Loucy (cell line): ENCODE data around the gene KRT32.

Experiments
- EZH2phosphoT487 ChIP-seq: fragments of 200-600 bp; IDR thresholded peaks from 2 replicates; pipeline ENCODE4 v1.6.1; 2018; ENCODE audit warnings: antibody characterized with exemption, mild to moderate bottlenecking, moderate library complexity, borderline replicate concordance
- TF ChIP-seq, protein P1 (sequence below): fragments of 200-600 bp; sonication (generic); conservative IDR thresholded peaks from 2 replicates; pipeline ENCODE4 v1.5.1; 2014; ENCODE audit warnings: mild to moderate bottlenecking, antibody characterized with exemption, low read length

GRCh38 chr17:41419716-41420115 is 47.5 kb downstream of the KRT32 start:
- TF ChIP-seq, protein P1, sequence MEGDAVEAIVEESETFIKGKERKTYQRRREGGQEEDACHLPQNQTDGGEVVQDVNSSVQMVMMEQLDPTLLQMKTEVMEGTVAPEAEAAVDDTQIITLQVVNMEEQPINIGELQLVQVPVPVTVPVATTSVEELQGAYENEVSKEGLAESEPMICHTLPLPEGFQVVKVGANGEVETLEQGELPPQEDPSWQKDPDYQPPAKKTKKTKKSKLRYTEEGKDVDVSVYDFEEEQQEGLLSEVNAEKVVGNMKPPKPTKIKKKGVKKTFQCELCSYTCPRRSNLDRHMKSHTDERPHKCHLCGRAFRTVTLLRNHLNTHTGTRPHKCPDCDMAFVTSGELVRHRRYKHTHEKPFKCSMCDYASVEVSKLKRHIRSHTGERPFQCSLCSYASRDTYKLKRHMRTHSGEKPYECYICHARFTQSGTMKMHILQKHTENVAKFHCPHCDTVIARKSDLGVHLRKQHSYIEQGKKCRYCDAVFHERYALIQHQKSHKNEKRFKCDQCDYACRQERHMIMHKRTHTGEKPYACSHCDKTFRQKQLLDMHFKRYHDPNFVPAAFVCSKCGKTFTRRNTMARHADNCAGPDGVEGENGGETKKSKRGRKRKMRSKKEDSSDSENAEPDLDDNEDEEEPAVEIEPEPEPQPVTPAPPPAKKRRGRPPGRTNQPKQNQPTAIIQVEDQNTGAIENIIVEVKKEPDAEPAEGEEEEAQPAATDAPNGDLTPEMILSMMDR: no peak
- TF ChIP-seq EZH2phosphoT487: no peak
